ENCODE measurements around the gene CUL7. TPM values are rescaled to one million over a fixed set of nuclear protein-coding genes. Genes with fewer than 3 reads are reported as not detected.

Gene CUL7
- total and polyA plus RNA-seq, 2 of the 8 experiments (the other 6 are each of a cell fraction or from before 2014, with no cell fraction given), result 10.8 to 15.0 TPM

- TF ChIP-seq CTCF (IDR thresholded peaks at IDR 0.05; ENCODE audit: control extremely low read depth in 1 of 3, insufficient read depth in 1 of 3, low read depth in 1 of 3, low read length in 3 of 3) (peak; percentile 25 to 73 (median 48)), KDM1A (IDR thresholded peaks at IDR 0.05; ENCODE audit: borderline replicate concordance, low read length) (no peak), PHF8 (conservative IDR thresholded peaks at IDR 0.05; ENCODE audit: low read depth, low read length) (no peak), BCL11A (IDR thresholded peaks at IDR 0.05; ENCODE audit: low read depth in 2 of 2, low read length in 2 of 2) (no peak), POU5F1 (IDR thresholded peaks at IDR 0.05; ENCODE audit: low read depth, low read length) (no peak)
These were observed 16.5 kb upstream of the CUL7 start (continued) for GRCh38 chr6:43070028-43070632.
